Transverse colon (tissue), 4 donors: ENCODE data around the gene DOCK1. TPM values are rescaled to one million over a fixed set of nuclear protein-coding genes. Genes with fewer than 3 reads are reported as not detected.

Source experiments
- DNase-seq: peaks from one replicate; pipeline ENCODE4 v3.0.0-alpha.2; 2019
- H3K27ac ChIP-seq, 4 donors: fragments of 200-600 bp; sonication (generic); 2 replicates each; pipeline ENCODE4 v1.5.1; 2016 to 2018; ENCODE audit warnings: inconsistent platforms in 4 of 4
- H3K27me3 ChIP-seq: fragments of 200-600 bp; sonication (generic); 2 replicates; pipeline ENCODE4 v1.5.1; 2017; ENCODE audit warnings: inconsistent platforms
- H3K36me3 ChIP-seq, 4 donors: fragments of 200-600 bp; sonication (generic); 2 replicates each; pipeline ENCODE4 v1.5.1; 2017 to 2019; ENCODE audit warnings: inconsistent platforms in 4 of 4
- H3K4me1 ChIP-seq, 4 donors: fragments of 200-600 bp; sonication (generic); 2 replicates each; pipeline ENCODE4 v1.5.1; 2017 to 2020; ENCODE audit warnings: inconsistent platforms in 4 of 4
- H3K4me3 ChIP-seq, 4 donors: fragments of 200-600 bp; sonication (generic); 1 replicate in 1 of 4; 2 replicates in 3 of 4; pipeline versions ENCODE4 v1.5.1 to v1.6.1; 2017 to 2019; ENCODE audit warnings: inconsistent platforms in 4 of 4
- H3K9me3 ChIP-seq, 2 donors: fragments of 200-600 bp; sonication (generic); 2 replicates each; pipeline ENCODE4 v1.5.1; 2017 to 2019; ENCODE audit warnings: inconsistent platforms in 2 of 2
- EP300 ChIP-seq: sonication (generic); formaldehyde crosslinking; IDR thresholded peaks from one replicate; pipeline ENCODE4 v1.6.1; 2017; ENCODE audit warnings: antibody characterized with exemption, low read depth
- POLR2A ChIP-seq: fragments of 450-650 bp; IDR thresholded peaks from one replicate; pipeline ENCODE4 v1.6.1; 2016; ENCODE audit warnings: antibody characterized with exemption, mild to moderate bottlenecking, moderate library complexity
- POLR2AphosphoS5 ChIP-seq, 3 donors: sonication (generic); formaldehyde crosslinking; IDR thresholded peaks; one replicate each; pipeline ENCODE4 v1.6.1; 2016; ENCODE audit warnings: antibody characterized with exemption in 3 of 3
- WGBS, 2 donors: methylation state at CpG; one replicate each; pipeline ENCODE4 v1.1.5; 2018; ENCODE audit warnings: low coverage in 1 of 2; 5-methylcytosine and 5-hydroxymethylcytosine counted together
- in situ Hi-C, 4 donors: fragments of 200-750 bp; cut with MboI; loops; one replicate each; pipeline versions ENCODE4 v1.15.0 to v1.15.1; 2017; ENCODE audit warnings: low sequenced_read_pairs in 3 of 4, low pct_ligation_motif_present in 1 of 4, low pct_unique_long_range_greater_than_20kb in 1 of 4
- intact Hi-C: fragments of 100-400 bp; cut with DNase I; formaldehyde crosslinking; loops from one replicate; pipeline ENCODE4 v1.15.1; 2023; ENCODE audit warnings: low total_unique reads
- total RNA-seq, 4 donors: library from RNA; depleted of rRNA; stranded (reverse); fragments of >200 nt; gene quantifications; one replicate each; pipeline ENCODE4 v1.1.0, GENCODE V29; 2016
- TF ChIP-seq, protein P1 (sequence below), 5 experiments: fragments of 200-600 bp in 3 of 5; fragments of 450-650 bp in 2 of 5; sonication (generic) in 3 of 5; IDR thresholded peaks; 1 replicate in 2 of 5; 2 replicates in 3 of 5; pipeline ENCODE4 v1.5.1; 2016 to 2017; ENCODE audit warnings: antibody characterized with exemption in 5 of 5, inconsistent platforms in 3 of 5, mild to moderate bottlenecking in 2 of 5, moderate library complexity in 1 of 5

DOCK1 gene
- total RNA-seq, 4 donors from 2014 or later = 75.1 to 200 (median 92.5) TPM

GRCh38 chr10:127210936-127211466 is 305.8 kb downstream of the DOCK1 start:
- H3K4me1 ChIP-seq = no peaks in the 10 kb centered on the region
- WGBS, 2 donors = 73 to 85% methylated on average over 6 to 7 of the region's 7 CpGs
- no peak for DNase-seq
- no peak overlapping the region for H3K4me3 ChIP-seq
- H3K9me3 ChIP-seq = no peaks in the 10 kb centered on the region
- no peaks in the 10 kb centered on the region for H3K36me3 ChIP-seq
- H3K27me3 ChIP-seq = no peaks in the 10 kb centered on the region
- intact Hi-C loops = no loop called here
- H3K27ac ChIP-seq = no peak overlapping the region
- no peak for TF ChIP-seq POLR2A
- TF ChIP-seq, protein P1, sequence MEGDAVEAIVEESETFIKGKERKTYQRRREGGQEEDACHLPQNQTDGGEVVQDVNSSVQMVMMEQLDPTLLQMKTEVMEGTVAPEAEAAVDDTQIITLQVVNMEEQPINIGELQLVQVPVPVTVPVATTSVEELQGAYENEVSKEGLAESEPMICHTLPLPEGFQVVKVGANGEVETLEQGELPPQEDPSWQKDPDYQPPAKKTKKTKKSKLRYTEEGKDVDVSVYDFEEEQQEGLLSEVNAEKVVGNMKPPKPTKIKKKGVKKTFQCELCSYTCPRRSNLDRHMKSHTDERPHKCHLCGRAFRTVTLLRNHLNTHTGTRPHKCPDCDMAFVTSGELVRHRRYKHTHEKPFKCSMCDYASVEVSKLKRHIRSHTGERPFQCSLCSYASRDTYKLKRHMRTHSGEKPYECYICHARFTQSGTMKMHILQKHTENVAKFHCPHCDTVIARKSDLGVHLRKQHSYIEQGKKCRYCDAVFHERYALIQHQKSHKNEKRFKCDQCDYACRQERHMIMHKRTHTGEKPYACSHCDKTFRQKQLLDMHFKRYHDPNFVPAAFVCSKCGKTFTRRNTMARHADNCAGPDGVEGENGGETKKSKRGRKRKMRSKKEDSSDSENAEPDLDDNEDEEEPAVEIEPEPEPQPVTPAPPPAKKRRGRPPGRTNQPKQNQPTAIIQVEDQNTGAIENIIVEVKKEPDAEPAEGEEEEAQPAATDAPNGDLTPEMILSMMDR (IDR thresholded peaks at IDR 0.05) = no peak
- TF ChIP-seq EP300 = no peak
- no peak for TF ChIP-seq POLR2AphosphoS5 (IDR thresholded peaks at IDR 0.05)
- in situ Hi-C loops = no loop called here

DNA sequence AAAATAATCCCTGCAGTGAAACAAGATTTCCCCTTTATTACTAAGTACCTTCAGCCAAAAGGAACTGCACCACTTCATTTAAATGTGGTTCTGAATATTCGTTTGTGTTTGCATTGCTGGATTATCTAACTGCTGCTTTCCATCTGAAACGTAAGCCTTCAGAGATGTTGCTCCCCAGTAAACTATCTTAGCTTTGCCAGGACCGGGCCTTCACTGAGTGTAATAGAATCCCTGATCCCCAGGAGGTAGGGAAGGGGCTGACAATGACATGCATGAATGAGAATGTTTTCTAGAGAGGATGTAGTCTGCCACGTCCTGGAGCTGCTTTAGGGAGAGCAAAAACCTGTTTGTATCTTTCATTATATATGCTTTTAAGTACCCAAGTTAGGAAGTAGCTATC is 310.6 kb downstream of the DOCK1 start:
- in situ Hi-C loops (no loop called here), intact Hi-C loops (no loop called here)
- H3K27me3 ChIP-seq = no peaks in the 10 kb centered on the region
- WGBS, 2 donors = 76 to 78% methylated on average over 1 to 4 of the region's 4 CpGs
- no peaks in the 10 kb centered on the region for H3K9me3 ChIP-seq
- H3K36me3 ChIP-seq = no peaks in the 10 kb centered on the region
- no peak overlapping the region for H3K4me3 ChIP-seq
- DNase-seq = no peak
- H3K27ac ChIP-seq = no peak overlapping the region
- H3K4me1 ChIP-seq = no peaks in the 10 kb centered on the region
- TF ChIP-seq, protein P1 (IDR thresholded peaks at IDR 0.05) = no peak
- no peak for TF ChIP-seq POLR2A
- TF ChIP-seq EP300 = no peak
- no peak for TF ChIP-seq POLR2AphosphoS5 (IDR thresholded peaks at IDR 0.05)

DNA sequence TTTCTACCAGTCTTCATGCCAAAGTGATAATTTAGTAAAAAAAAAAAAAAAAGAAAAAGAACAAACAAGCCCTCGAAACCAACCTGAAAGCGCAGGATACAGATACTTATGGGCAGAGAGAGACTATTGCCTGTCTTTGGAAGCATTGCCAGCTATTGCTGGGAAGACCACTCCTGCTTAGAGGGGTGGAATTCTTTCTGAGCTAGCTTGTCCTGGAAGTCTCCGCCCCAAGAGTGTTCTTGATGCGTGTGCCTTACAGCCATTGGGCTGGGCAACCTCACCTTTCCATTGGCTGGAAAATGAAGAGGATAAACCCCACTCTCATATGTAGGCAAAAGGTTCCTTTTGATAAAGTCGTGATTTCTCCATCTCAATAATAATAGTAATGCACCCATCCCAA is 311.0 kb downstream of the DOCK1 start:
- WGBS, 2 donors = 87 to 93% methylated on average over 2 to 5 of the region's 5 CpGs
- intact Hi-C loops (no loop called here), in situ Hi-C loops (no loop called here)
- DNase-seq = no peak
- Histone ChIP-seq H3K4me1 (no peaks in the 10 kb centered on the region), H3K27me3 (no peaks in the 10 kb centered on the region), H3K36me3 (no peaks in the 10 kb centered on the region), H3K27ac (no peak overlapping the region), H3K9me3 (no peaks in the 10 kb centered on the region), H3K4me3 (no peak overlapping the region)
- no peak for TF ChIP-seq POLR2AphosphoS5 (IDR thresholded peaks at IDR 0.05)
- TF ChIP-seq POLR2A = no peak
- TF ChIP-seq EP300 = no peak
- TF ChIP-seq, protein P1 (IDR thresholded peaks at IDR 0.05) = no peak

DNA sequence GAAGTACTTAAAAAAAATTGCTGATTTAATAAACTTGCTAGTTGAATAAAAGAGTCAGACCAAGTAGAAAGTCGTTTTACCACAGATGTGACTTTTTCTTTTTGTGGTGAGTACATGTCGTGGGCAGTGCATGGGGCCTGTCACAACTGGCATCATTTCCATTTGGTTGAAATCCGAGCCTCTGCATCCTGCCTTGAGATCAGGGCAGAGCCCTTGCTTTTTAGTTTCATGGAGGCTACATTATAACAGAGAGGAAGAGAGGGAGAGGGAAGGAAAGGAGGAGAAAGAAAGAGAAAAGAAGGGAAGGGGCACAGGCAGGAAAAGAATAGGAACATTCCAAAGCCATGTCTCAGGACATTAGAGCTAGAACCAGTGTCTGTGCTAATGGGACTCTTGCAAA is 311.6 kb downstream of the DOCK1 start:
- no peak overlapping the region for H3K4me3 ChIP-seq
- no peak overlapping the region for H3K27ac ChIP-seq
- no peak for TF ChIP-seq EP300
- intact Hi-C loops (no loop called here), in situ Hi-C loops (no loop called here)
- H3K9me3 ChIP-seq = no peaks in the 10 kb centered on the region
- no peaks in the 10 kb centered on the region for H3K27me3 ChIP-seq
- no peak for DNase-seq
- H3K4me1 ChIP-seq = no peaks in the 10 kb centered on the region
- H3K36me3 ChIP-seq = no peaks in the 10 kb centered on the region
- WGBS, 2 donors = 71 to 73% methylated on average over 3 of the region's 3 CpGs

DNA sequence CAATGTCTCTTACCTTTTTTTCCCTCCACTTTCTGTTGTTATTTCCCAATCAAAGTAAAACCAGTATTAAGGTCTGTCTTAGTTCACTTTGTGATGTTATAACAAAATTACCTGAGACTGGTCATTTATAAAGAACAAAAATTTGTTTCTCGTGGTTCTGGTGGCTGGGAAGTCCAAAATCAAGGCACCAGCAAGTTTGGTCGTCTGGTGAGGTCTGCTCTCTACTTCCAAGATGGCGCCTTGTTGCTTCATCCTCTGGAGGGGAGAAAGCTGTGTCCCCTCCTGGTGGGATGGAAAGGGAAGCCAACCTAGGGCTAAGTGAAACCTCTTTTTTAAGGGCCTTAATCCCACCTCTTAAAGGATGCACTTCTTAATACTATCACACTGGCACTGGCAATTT is 313.4 kb downstream of the DOCK1 start:
- TF ChIP-seq POLR2A = no peak
- no peak for TF ChIP-seq POLR2AphosphoS5 (IDR thresholded peaks at IDR 0.05)
- no peak for TF ChIP-seq EP300
- TF ChIP-seq, protein P1 (IDR thresholded peaks at IDR 0.05) = no peak
- no peak for DNase-seq
- in situ Hi-C loops (no loop called here), intact Hi-C loops (no loop called here)
- H3K27ac ChIP-seq = no peak overlapping the region
- H3K4me3 ChIP-seq = no peak overlapping the region
- H3K9me3 ChIP-seq = no peaks in the 10 kb centered on the region
- no peaks in the 10 kb centered on the region for H3K27me3 ChIP-seq
- no peaks in the 10 kb centered on the region for H3K4me1 ChIP-seq
- no peaks in the 10 kb centered on the region for H3K36me3 ChIP-seq
- 85 to 94% methylated on average over 2 to 3 of the region's 3 CpGs for WGBS, 2 donors
